DMS53 (cell line): ENCODE results near the gene PAXX.

Experiments
- DNase-seq: peaks from one replicate; lab custom pipeline; 2025; lab: John Stamatoyannopoulos, UW

Gene PAXX, protein sequence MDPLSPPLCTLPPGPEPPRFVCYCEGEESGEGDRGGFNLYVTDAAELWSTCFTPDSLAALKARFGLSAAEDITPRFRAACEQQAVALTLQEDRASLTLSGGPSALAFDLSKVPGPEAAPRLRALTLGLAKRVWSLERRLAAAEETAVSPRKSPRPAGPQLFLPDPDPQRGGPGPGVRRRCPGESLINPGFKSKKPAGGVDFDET

GRCh38 chr9:136991993-136992818 lies at the start of gene PAXX:
PAXX (plus strand) TSS chr9:136992422; CDS start chr9:136992444, 22 bp downstream.
- DNase-seq: peak; percentile 95

DNA sequence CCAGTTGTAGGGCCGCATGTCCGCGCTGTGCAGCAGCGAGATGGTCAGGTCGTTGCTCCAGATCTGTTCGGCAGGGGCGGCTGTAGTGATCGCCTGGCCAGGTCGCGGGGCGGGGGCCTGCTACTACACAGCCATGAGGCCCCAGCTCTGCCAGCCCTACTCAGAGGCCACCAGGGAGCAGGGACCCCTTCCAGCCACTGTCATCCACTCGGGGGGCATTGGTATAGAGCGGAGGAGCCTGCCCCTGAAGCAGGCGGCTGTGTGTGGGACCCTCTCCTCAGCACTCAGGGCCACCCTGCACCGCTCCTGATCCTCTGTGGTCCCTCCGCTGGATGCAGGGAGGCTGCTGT lies 49.4 kb upstream of the PAXX start:
- DNase-seq: no peak

GRCh38 chr9:136943291-136944211 lies 48.7 kb upstream of the PAXX start:
- peak; percentile 80 for DNase-seq

GRCh38 chr9:136944212-136944518 lies 48.1 kb upstream of the PAXX start:
- peak; percentile 89 for DNase-seq

DNA sequence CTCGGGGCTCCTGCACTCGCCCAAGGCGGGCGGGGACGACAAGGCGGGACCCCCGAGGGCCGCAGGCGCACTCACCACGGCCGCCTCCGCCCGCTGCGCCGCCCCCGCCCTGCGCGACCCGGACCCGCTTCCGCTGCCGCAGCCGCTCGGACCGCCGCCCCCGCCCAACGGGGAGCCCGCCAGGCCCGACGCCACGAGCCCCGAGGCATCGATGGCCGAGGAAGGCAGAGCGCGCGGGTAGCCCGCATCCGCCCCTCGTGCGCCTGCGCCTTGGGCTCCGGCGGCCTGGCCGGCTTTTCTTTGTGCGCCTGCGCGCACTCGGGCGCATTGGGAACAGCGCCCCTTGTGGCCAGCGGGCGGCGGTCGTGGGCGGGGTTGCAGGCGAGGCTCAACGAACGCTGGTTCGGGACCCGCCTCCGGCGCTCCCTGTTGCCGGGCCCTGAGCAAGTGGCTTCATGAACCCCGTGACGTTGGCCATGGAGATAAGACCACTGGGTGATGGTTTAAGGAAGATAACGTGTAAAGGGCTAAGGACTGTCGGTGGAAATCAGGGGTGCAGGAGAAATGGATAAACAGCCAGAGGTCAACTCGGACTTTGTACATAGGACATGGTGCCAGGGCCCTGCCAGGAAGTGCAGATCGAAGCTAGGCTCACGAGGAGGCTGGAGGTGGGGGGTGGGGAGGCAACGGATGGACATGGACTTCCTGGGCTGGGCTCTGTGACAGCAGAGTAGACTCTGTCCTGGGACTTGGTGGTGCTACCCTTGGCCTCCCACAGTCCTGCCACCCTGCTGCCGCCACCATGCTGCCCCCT lies 47.5 kb upstream of the PAXX start, which contains the start of the genes C8G and FBXW5:
Gene C8G (plus strand): TSS at position 725 of the 814 bp plus-strand sequence. CDS start 78 bp downstream, at position 803.
Gene FBXW5 (minus strand): TSS at position 220 of the 814 bp plus-strand sequence. CDS start 655 bp downstream, outside the sequence.
- DNase-seq: peak; percentile 98

GRCh38 chr9:136945333-136946227 lies 46.6 kb upstream of the PAXX start:
- DNase-seq: no peak

DNA sequence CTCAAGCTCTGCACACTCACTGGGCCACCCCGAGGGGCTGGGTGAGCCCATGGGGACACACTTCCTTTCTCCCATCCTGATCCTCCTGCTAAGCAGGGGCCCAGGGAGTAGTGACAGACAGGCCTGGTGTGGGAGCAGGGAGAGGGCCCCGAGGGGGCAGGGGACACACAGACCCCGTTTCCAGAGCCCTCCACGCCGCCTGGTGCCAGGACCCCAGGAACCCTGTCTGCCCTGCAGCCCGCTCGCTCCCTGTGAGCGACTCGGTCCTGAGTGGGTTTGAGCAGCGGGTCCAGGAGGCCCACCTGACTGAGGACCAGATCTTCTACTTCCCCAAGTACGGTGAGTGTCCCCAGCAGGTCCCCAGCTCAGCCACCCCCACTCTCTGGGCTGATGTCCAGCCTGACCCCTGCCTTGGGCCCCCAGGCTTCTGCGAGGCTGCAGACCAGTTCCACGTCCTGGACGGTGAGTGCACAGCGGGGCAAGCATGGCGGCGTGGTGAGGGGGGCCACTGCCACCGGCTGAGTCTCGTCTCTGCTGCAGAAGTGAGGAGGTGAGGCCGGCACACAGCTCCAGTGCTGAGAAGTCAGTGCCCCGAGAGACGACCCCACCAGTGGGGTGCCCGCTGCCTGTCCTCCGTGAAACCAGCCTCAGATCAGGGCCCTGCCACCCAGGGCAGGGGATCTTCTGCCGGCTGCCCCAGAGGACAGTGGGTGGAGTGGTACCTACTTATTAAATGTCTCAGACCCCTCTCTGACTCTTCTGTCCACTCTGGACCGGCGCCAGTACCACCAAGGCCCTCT lies 45.8 kb upstream of the PAXX start:
- DNase-seq: no peak

DNA sequence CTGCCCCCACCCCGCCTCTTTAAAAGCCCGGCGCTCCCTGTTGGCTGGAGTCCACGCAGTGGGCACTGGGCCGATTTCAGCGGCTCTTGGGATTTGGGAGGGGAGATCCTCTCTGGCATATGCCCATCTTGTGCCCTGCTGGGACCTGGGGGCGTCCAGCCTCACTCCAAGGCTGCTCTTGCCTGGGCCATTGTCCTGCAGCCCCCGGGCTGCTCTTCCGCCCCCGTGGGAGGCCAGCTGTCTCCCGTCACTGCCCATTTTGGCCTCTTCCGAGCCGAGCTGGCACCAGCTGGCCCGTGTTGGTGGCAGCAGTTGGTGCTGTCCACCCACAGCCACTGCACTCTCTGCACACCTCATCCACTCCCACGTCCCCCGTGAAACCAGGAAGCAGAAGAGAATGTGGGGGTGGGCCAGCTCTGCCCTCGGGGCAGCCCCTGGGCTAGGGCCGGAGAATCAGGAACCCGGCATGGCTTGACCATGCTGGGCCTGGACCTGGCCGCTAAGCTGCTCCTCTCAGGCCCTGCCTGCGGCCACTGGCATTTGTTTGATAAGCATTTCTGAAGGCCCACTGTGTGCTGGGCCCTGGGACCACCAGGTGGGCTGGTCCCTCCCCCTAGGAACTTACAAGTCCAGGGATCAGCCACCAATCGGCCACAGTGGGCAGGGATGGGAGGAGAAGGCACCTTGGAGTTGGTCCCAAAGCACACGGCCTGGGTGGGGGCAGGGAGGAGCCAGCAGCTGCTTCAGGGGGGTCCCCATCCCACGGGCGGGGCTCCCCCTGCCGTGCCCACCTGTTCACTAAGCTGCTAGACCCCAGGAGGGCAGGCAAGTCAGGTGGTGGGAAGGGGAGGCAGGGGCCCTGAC lies 45.0 kb upstream of the PAXX start:
- DNase-seq: no peak

GRCh38 chr9:136947955-136948510 lies 44.2 kb upstream of the PAXX start:
- DNase-seq: peak; percentile 39

- DNase-seq: peak; percentile 88
These were observed 42.9 kb upstream of the PAXX start for GRCh38 chr9:136949239-136949816.

- peak; percentile 99 for DNase-seq
These were observed 42.2 kb upstream of the PAXX start for GRCh38 chr9:136949817-136950655.

DNA sequence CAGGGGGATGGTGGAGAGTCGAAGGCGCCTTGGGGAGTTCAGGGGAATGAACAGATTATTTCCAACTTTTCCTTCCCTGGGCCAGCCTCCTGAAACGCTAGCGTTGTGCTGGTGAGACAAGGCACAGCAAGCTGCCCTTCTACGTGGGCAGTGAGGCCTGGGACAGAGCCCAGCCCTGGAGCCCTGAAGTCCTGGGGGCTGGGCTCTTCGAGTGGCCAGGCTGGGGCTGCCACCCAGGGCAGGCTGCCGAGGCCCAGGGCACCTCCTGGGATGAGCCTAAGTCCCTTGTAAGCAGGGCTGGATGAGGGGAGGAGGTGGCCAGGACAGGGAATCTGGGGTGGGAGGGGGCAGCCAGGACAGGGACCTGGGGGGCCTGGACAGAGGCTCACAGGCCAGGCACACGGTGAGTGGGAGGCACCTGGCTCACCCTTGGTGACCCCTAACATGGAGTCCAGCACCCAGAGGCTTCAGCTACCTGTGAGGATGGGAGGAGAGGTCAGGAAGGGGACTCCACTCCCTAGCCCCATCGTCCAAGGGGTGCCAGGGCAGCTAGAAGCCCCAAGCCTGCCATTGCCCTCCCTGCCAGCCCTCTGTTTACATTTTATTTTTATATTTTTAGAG lies 41.5 kb upstream of the PAXX start:
- DNase-seq: peak; percentile 68

- DNase-seq: no peak
These were observed 40.5 kb upstream of the PAXX start, which contains the start of gene LCN12 for GRCh38 chr9:136951541-136952320. LCN12 (plus strand) TSS chr9:136952273; CDS start chr9:136952328, 55 bp downstream.

DNA sequence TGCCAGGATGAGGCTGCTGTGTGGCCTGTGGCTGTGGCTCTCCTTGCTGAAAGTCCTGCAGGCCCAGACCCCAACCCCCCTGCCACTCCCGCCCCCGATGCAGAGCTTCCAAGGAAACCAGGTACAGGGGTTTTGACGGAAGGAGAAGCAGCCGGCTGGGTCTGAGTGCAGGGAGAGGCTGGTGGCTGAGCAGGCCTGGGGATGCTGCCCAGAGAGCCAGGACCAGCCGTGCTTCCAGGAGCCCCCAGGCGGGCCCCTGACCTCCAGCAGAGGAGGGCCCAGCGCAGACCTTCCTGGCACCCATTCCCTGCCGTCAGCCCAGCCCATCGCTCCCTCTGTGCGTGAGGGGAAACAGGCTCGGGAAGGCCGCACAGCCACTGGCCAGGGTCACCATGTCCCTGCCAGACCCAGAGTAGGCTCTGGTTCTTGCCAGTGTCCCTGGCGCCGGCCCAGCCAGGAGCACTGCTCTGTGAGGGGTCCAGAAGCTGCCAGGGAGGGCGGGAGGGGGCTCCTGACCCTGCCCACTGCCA lies 39.8 kb upstream of the PAXX start:
- no peak for DNase-seq
